K562 (cell line): ENCODE measurements around the gene NEURL1B. TPM values are rescaled to one million over a fixed set of nuclear protein-coding genes. Genes with fewer than 3 reads are reported as not detected.

Experiments used
- ATAC-seq: fragments of 200-7000 bp; cut with Tn5 transposase; 3 replicates; pipeline ENCODE4 v1.9.1; 2020; ENCODE audit warnings: moderate library complexity
- BruUV-seq: library from RNA; stranded (reverse); fragments of 400-500 nt; replicated peaks from 2 replicates; lab custom pipeline; 2021; lab: Mats Ljungman, UMichigan
- CTCF ChIA-PET: fragments of 300-600 bp; formaldehyde crosslinking; extraction: SDS; loops from one replicate; lab custom pipeline; 2021; ENCODE audit warnings: low intra/inter-chr PET ratio; lab: Yijun Ruan, JAX
- POLR2A ChIA-PET: fragments of 300-600, 350-650 bp; sonication (Branson Sonifier 250); formaldehyde crosslinking; extraction: SDS; loops from one replicate; lab custom pipeline; 2021; ENCODE audit warnings: antibody characterized with exemption, inconsistent platforms; lab: Yijun Ruan, JAX
- DNase-seq, 4 experiments: peaks; one replicate each; pipeline versions ENCODE4 v3.0.0 to v3.0.0-alpha.2; 2011 to 2018; ENCODE audit warnings: low spot score in 3 of 4, mixed read lengths in 3 of 4; ENCODE audit errors: extremely low read depth in 1 of 4
- FAIRE-seq: peaks from 2 replicates; lab custom pipeline; 2011; peaks lifted over from hg19 to GRCh38; lab: Jason Lieb, UNC
- H2AFZ ChIP-seq: 2 replicates; pipeline ENCODE4 v1.6.0; 2011; ENCODE audit warnings: low read depth, low read length, control low read depth, inconsistent platforms
- H3K27ac ChIP-seq: fragments of 200-600 bp; 3 replicates; pipeline ENCODE4 v1.8.0; 2011; ENCODE audit warnings: low read depth, mild to moderate bottlenecking, control low read depth, inconsistent platforms, low read length, moderate library complexity, mixed read lengths; ENCODE audit errors: extremely low read depth
- H3K27me3 ChIP-seq, 2 experiments: fragments of 300-600 bp in 1 of 2; 2 replicates in 1 of 2; 3 replicates in 1 of 2; pipeline versions ENCODE4 v1.6.0 to v1.8.0; 2011; ENCODE audit warnings: inconsistent platforms in 2 of 2, low read length in 2 of 2, mild to moderate bottlenecking in 1 of 2, mixed read lengths in 1 of 2, moderate library complexity in 1 of 2; ENCODE audit not compliant: control insufficient read depth in 2 of 2, insufficient read depth in 2 of 2
- H3K36me3 ChIP-seq: fragments of 300-600 bp; 3 replicates; pipeline ENCODE4 v1.8.0; 2011; ENCODE audit warnings: mild to moderate bottlenecking, low read length, inconsistent platforms; ENCODE audit not compliant: control insufficient read depth, insufficient read depth
- H3K4me1 ChIP-seq, 2 experiments: fragments of 200-600 bp in 1 of 2; replicated peaks in 1 of 2; 2 replicates in 1 of 2; 3 replicates in 1 of 2; pipeline versions ENCODE4 v1.5.1 to v1.8.0; 2011; ENCODE audit warnings: inconsistent platforms in 2 of 2, low read length in 2 of 2, mild to moderate bottlenecking in 1 of 2, mixed read lengths in 1 of 2, moderate library complexity in 1 of 2; ENCODE audit not compliant: control insufficient read depth in 2 of 2, insufficient read depth in 2 of 2
- H3K4me2 ChIP-seq: 2 replicates; pipeline ENCODE4 v1.6.1; 2011; ENCODE audit warnings: low read length, control low read depth, inconsistent platforms, mixed read lengths; ENCODE audit not compliant: insufficient read depth
- H3K4me3 ChIP-seq: fragments of 200-600 bp; sonication (generic), shearing (Covaris generic); 2 replicates; pipeline ENCODE4 v1.5.1; 2016; ENCODE audit warnings: control low read depth, inconsistent platforms
- H3K79me2 ChIP-seq: fragments of 200-600 bp; 3 replicates; pipeline ENCODE4 v1.8.0; 2011; ENCODE audit warnings: low read length, inconsistent platforms; ENCODE audit not compliant: control insufficient read depth, insufficient read depth
- H3K9ac ChIP-seq, 2 experiments: 2 replicates each; pipeline versions ENCODE4 v1.6.0 to v1.6.1; 2011; ENCODE audit warnings: low read depth in 2 of 2, low read length in 2 of 2, control low read depth in 1 of 2, inconsistent platforms in 1 of 2, mild to moderate bottlenecking in 1 of 2, mixed read lengths in 1 of 2; ENCODE audit not compliant: insufficient read depth in 1 of 2
- H3K9me1 ChIP-seq: one replicate; pipeline ENCODE4 v1.6.0; 2011; ENCODE audit warnings: inconsistent platforms, mild to moderate bottlenecking, low read length, moderate library complexity; ENCODE audit not compliant: control insufficient read depth, insufficient read depth
- H3K9me3 ChIP-seq: replicated peaks from 2 replicates; pipeline ENCODE4 v1.5.1; 2011; ENCODE audit warnings: low read depth, low read length, inconsistent platforms; ENCODE audit not compliant: control insufficient read depth, insufficient read depth
- H4K20me1 ChIP-seq: replicated peaks from 2 replicates; pipeline ENCODE4 v1.6.1; 2011; ENCODE audit warnings: low read length, inconsistent platforms, mixed read lengths; ENCODE audit not compliant: control insufficient read depth, insufficient read depth
- FOXJ3 ChIP-seq: sonication (generic); formaldehyde crosslinking; IDR thresholded peaks from 2 replicates; pipeline ENCODE4 v1.4.0; 2020; ENCODE audit warnings: mild to moderate bottlenecking, missing genetic modification reagents
- HEY1 ChIP-seq: fragments of 250-450 bp; sonication (Bioruptor Pico); IDR thresholded peaks from 2 replicates; pipeline ENCODE4 v1.5.0; 2020; ENCODE audit warnings: mild to moderate bottlenecking, moderate library complexity, borderline replicate concordance
- NR4A1 ChIP-seq, 2 experiments: fragments of 250-450 bp in 1 of 2; fragments of 450-650 bp in 1 of 2; sonication (Bioruptor Pico) in 1 of 2; IDR thresholded peaks; 2 replicates each; pipeline versions ENCODE4 v1.4.0 to v1.6.1; 2016 to 2020; ENCODE audit warnings: mild to moderate bottlenecking in 2 of 2, missing compliant biosample characterization in 1 of 2, missing genetic modification characterization in 1 of 2, moderate library complexity in 1 of 2
- PTBP1 ChIP-seq: fragments of 200-400 bp; formaldehyde crosslinking; IDR thresholded peaks from 2 replicates; pipeline ENCODE4 v1.6.1; 2017; ENCODE audit warnings: low read depth, low read length
- PURB ChIP-seq: sonication (generic); formaldehyde crosslinking; IDR thresholded peaks from 2 replicates; pipeline ENCODE4 v1.9.0; 2021; ENCODE audit warnings: low read depth, mild to moderate bottlenecking, missing genetic modification reagents
- RFX5 ChIP-seq: IDR thresholded peaks from 2 replicates; pipeline ENCODE4 v1.6.1; 2011; ENCODE audit warnings: low read depth, mild to moderate bottlenecking, improper control_type of control experiment, low read length
- RREB1 ChIP-seq: fragments of 250-450 bp; sonication (Bioruptor Pico); IDR thresholded peaks from 2 replicates; pipeline ENCODE4 v1.4.0; 2020
- SOX6 ChIP-seq: fragments of 450-650 bp; IDR thresholded peaks from 2 replicates; pipeline ENCODE4 v1.6.1; 2014; ENCODE audit warnings: mild to moderate bottlenecking
- SPI1 ChIP-seq: IDR thresholded peaks from 2 replicates; pipeline ENCODE4 v1.6.1; 2011; ENCODE audit warnings: low read depth, low read length, control low read depth, borderline replicate concordance
- STAT5A ChIP-seq: IDR thresholded peaks from 2 replicates; pipeline ENCODE4 v1.6.1; 2012; ENCODE audit warnings: low read length, inconsistent platforms, borderline replicate concordance
- TAF15 ChIP-seq: fragments of 200-400 bp; formaldehyde crosslinking; IDR thresholded peaks from 2 replicates; pipeline ENCODE4 v1.6.1; 2017; ENCODE audit warnings: mild to moderate bottlenecking, low read depth, low read length, moderate library complexity
- ZNF75A ChIP-seq: fragments of 450-650 bp; formaldehyde crosslinking; IDR thresholded peaks from 2 replicates; pipeline ENCODE4 v1.4.0; 2020; ENCODE audit warnings: mild to moderate bottlenecking
- WGBS: fragments of 100-300 bp; shearing (Covaris generic); methylation state at CpG from one replicate; pipeline ENCODE4 v1.1.6; 2016; ENCODE audit warnings: low coverage, mixed read lengths; ENCODE audit not compliant: insufficient coverage; ENCODE audit errors: missing lambda C conversion rate; 5-methylcytosine and 5-hydroxymethylcytosine counted together
- in situ Hi-C: fragments of 300-500 bp; cut with MboI; formaldehyde crosslinking; loops from 4 replicates; pipeline ENCODE4 v1.15.0; 2018; ENCODE audit warnings: inconsistent platforms, mixed read lengths
- intact Hi-C: fragments of 100-400 bp; cut with micrococcal nuclease; formaldehyde crosslinking; loops from 2 replicates; pipeline ENCODE4 v1.14.2; 2022
- polyA plus RNA-seq, 8 experiments: library from polyadenylated mRNA; depleted of rRNA in 4 of 8; stranded (reverse) in 5 of 8; unstranded in 3 of 8; fragments of >200 nt; fragmentation: Nextera tagmentation in 2 of 8; fragmentation: Illumina TruSeq in 1 of 8; extraction: Ambion mirVana in 2 of 8; extraction: Trizol in 1 of 8; gene quantifications; 2 replicates each; pipeline versions ENCODE4 v1.2.1 to v1.2.3, GENCODE V29; 2011 to 2014; ENCODE audit warnings: inconsistent platforms in 1 of 8, missing spikeins in 1 of 8
- total RNA-seq, 7 experiments: library from RNA; depleted of rRNA in 6 of 7; stranded (reverse); fragments of >200 nt in 6 of 7; fragmentation: Illumina TruSeq in 2 of 7; extraction: Trizol in 2 of 7; gene quantifications; 2 replicates each; pipeline versions ENCODE4 v1.2.1 to v1.2.3, GENCODE V29; 2011 to 2021; ENCODE audit warnings: low replicate concordance in 1 of 7

NEURL1B gene
- total and polyA plus RNA-seq, 9 of the 15 experiments (the other 6 are each of a cell fraction or from before 2014, with no cell fraction given), result 0.04 TPM; not detected in 8

- intact Hi-C loops (loop anchor here (1.0 kb wide), 1 partner anchor 218 kb away; no protein-coding TSS in a partner anchor), in situ Hi-C loops (loop anchor here (25.0 kb wide), 1 partner anchor 1598 kb away; no protein-coding TSS in a partner anchor)
- POLR2A ChIA-PET, result interaction anchor here (1.0 to 1.5 kb wide), 6 partner anchors 10 to 226 kb away, joined by 3 to 13 read pairs (median 6); partner anchors contain the start of gene DUSP1
- H3K79me2 ChIP-seq, result no peaks in the 10 kb centered on the region
- H2AFZ ChIP-seq, result no peak overlapping the region
- no peak for ATAC-seq
- no peak overlapping the region for H3K27ac ChIP-seq
- CTCF ChIA-PET, result interaction anchor here (1.2 to 5.8 kb wide), 5 partner anchors 189 to 490 kb away, joined by 3 to 60 read pairs (median 5); no protein-coding TSS in a partner anchor
- H3K4me2 ChIP-seq, result no peak overlapping the region
- H4K20me1 ChIP-seq, result no peaks in the 10 kb centered on the region
- TF ChIP-seq TAF15 (no peak), FOXJ3 (no peak), ZNF75A (CRISPR knock-in tag) (no peak), PURB (CRISPR knock-in tag) (no peak), PTBP1 (no peak), NR4A1 (CRISPR knock-in tag; IDR thresholded peaks at IDR 0.05) (no peak), NR4A1 (tag; IDR thresholded peaks at IDR 0.05) (no peak), SPI1 (no peak), STAT5A (no peak), RFX5 (no peak), HEY1 (CRISPR knock-in tag) (no peak), RREB1 (CRISPR knock-in tag) (no peak), SOX6 (no peak)
- peaks cover 0 to 15% of the 10 kb centered on the region in 2 experiments; a peak in 3 of 5 replicates for H3K27me3 ChIP-seq
- BruUV-seq, result no TSS peak
- no peaks in the 10 kb centered on the region for H3K36me3 ChIP-seq
- FAIRE-seq, result no peak
- H3K9me1 ChIP-seq, result no peaks in the 10 kb centered on the region
- no peak overlapping the region for H3K9ac ChIP-seq
- H3K4me1 ChIP-seq, result peaks cover 5 to 6% of the 10 kb centered on the region in 2 experiments; a peak in 2 of 5 replicates
- 4% methylated on average over 8 of the region's 9 CpGs for WGBS
- DNase-seq, result no peak
- no peaks in the 10 kb centered on the region for H3K9me3 ChIP-seq
- no peak overlapping the region for H3K4me3 ChIP-seq
Measured at GRCh38 chr5:172713809-172714490, 72.9 kb downstream of the NEURL1B start.
